Naive thymus-derived CD4-positive, alpha-beta T cell (primary cell): ENCODE data around the gene TPCN1. TPM values are rescaled to one million over a fixed set of nuclear protein-coding genes. Genes with fewer than 3 reads are reported as not detected.

Source experiments
- ATAC-seq: fragments of 150-1000 bp; cut with Tn5 transposase; 2 replicates; pipeline ENCODE4 v1.10.0; 2021; ENCODE audit warnings: mild to moderate bottlenecking, moderate library complexity
- CTCF ChIA-PET: fragments of 350-600 bp; sonication (Branson Sonifier 250); formaldehyde crosslinking; loops from one replicate; lab custom pipeline; 2021; ENCODE audit warnings: antibody characterized with exemption; lab: Charles Lee
- POLR2A ChIA-PET: fragments of 350-600 bp; sonication (Branson Sonifier 250); formaldehyde crosslinking; loops from one replicate; lab custom pipeline; 2021; ENCODE audit warnings: antibody characterized with exemption, inconsistent platforms; lab: Charles Lee
- DNase-seq, 9 donors: peaks; one replicate each; pipeline versions ENCODE4 v3.0.0 to v3.0.0-alpha.2; 2020 to 2022; ENCODE audit warnings: mixed read lengths in 1 of 9
- H3K27ac ChIP-seq: one replicate; pipeline ENCODE4 v1.7.0; 2013; ENCODE audit warnings: mild to moderate bottlenecking, low read depth, low read length, moderate library complexity
- H3K27me3 ChIP-seq, 2 donors: one replicate each; pipeline ENCODE4 v1.7.0; 2013; ENCODE audit warnings: low read length in 2 of 2, mild to moderate bottlenecking in 2 of 2, moderate library complexity in 2 of 2; ENCODE audit not compliant: control insufficient read depth in 2 of 2, insufficient read depth in 2 of 2
- H3K36me3 ChIP-seq, 3 experiments: 1 replicate in 2 of 3; 2 replicates in 1 of 3; pipeline ENCODE4 v1.7.0; 2013; ENCODE audit warnings: low read length in 3 of 3, mild to moderate bottlenecking in 3 of 3, moderate library complexity in 1 of 3; ENCODE audit not compliant: insufficient read depth in 3 of 3, control insufficient read depth in 2 of 3
- H3K4me1 ChIP-seq, 2 donors: one replicate each; pipeline ENCODE4 v1.7.0; 2013; ENCODE audit warnings: low read length in 2 of 2, mild to moderate bottlenecking in 2 of 2, moderate library complexity in 1 of 2; ENCODE audit not compliant: control insufficient read depth in 2 of 2, insufficient read depth in 2 of 2
- H3K4me3 ChIP-seq: 2 replicates; pipeline ENCODE4 v1.7.0; 2013; ENCODE audit warnings: mild to moderate bottlenecking, low read length
- H3K9me3 ChIP-seq, 3 experiments: 1 replicate in 2 of 3; 2 replicates in 1 of 3; pipeline ENCODE4 v1.7.0; 2013; ENCODE audit warnings: low read length in 3 of 3; ENCODE audit not compliant: control insufficient read depth in 2 of 3
- H3K27ac Mint-ChIP-seq, 9 donors: one replicate each; pipeline ENCODE4 v1.8.0; 2020 to 2022; ENCODE audit warnings: mixed read lengths in 9 of 9, mild to moderate bottlenecking in 8 of 9, moderate library complexity in 5 of 9, inconsistent platforms in 2 of 9
- H3K27me3 Mint-ChIP-seq, 5 donors: one replicate each; pipeline ENCODE4 v1.8.0; 2021 to 2022; ENCODE audit warnings: mixed read lengths in 5 of 5, mild to moderate bottlenecking in 1 of 5
- H3K36me3 Mint-ChIP-seq, 5 donors: one replicate each; pipeline ENCODE4 v1.8.0; 2020 to 2022; ENCODE audit warnings: mixed read lengths in 5 of 5, mild to moderate bottlenecking in 3 of 5, inconsistent platforms in 1 of 5
- H3K4me1 Mint-ChIP-seq, 7 donors: one replicate each; pipeline ENCODE4 v1.8.0; 2020 to 2022; ENCODE audit warnings: mixed read lengths in 7 of 7, mild to moderate bottlenecking in 3 of 7, inconsistent platforms in 1 of 7
- H3K4me3 Mint-ChIP-seq, 10 donors: one replicate each; pipeline ENCODE4 v1.8.0; 2020 to 2022; ENCODE audit warnings: mild to moderate bottlenecking in 10 of 10, mixed read lengths in 10 of 10, moderate library complexity in 6 of 10, inconsistent platforms in 2 of 10
- H3K9me3 Mint-ChIP-seq, 11 donors: one replicate each; pipeline ENCODE4 v1.8.0; 2020 to 2022; ENCODE audit warnings: mixed read lengths in 11 of 11, mild to moderate bottlenecking in 4 of 11, inconsistent platforms in 1 of 11, moderate library complexity in 1 of 11
- intact Hi-C, 2 donors: fragments of 100-400 bp; cut with micrococcal nuclease; formaldehyde crosslinking; loops; one replicate each; pipeline ENCODE4 v1.15.1; 2023
- polyA plus RNA-seq, 2 donors: library from polyadenylated mRNA; unstranded; fragments of 300-500 nt; fragmentation: Illumina TruSeq; gene quantifications; one replicate each; pipeline ENCODE4 v1.2.3, GENCODE V29; 2021
- total RNA-seq, 6 experiments: library from RNA in 5 of 6; stranded (reverse) in 5 of 6; gene quantifications; 1 replicate in 5 of 6; 2 replicates in 1 of 6; pipeline ENCODE4 v1.2.3 and lab custom pipeline; 2021 to 2026

Gene TPCN1
- total and polyA plus RNA-seq, 7 experiments from 2014 or later: 15.3 to 124 (median 97.2) TPM

DNA sequence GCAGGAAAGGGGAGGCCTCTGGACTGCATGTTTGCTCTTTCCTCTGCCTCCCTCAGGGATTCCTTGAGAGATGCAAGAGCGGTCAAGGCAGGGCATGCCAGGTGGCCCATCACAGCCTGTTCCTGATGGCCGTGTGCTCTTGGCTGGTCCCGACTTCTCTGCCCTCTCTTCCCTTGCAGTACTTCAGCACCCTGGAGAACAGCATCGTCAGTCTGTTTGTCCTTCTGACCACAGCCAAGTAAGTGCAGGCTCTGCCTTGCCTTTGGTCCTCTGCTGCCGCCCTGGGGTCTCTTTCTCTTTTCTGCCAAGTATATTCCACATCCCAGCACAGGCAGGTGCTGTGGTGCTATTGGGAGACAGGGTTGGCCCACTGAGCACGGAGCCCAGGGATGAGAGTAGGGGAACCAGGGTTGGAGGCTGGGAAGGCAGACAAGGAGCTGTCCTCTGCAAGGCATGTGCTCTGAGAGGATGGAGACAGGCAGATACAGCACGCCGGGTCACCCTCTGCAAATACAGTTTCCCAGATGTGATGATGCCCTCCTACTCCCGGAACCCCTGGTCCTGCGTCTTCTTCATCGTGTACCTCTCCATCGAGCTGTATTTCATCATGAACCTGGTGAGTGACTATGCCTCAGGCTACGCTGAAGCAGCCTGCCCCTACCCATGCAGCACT lies 51.9 kb downstream of the TPCN1 start:
- Histone ChIP-seq H3K27me3 (no peaks in the 10 kb centered on the region), H3K4me3 (no peak overlapping the region), H3K27ac (no peak overlapping the region), H3K4me1 (no peaks in the 10 kb centered on the region), H3K36me3 (peaks cover 0 to 80% (median 19%) of the 10 kb centered on the region in 3 experiments), H3K9me3 (no peaks in the 10 kb centered on the region)
- Mint-ChIP-seq H3K36me3 (peaks cover 8 to 52% (median 12%) of the 10 kb centered on the region in 5 donors), H3K27ac (peak overlapping the region in 2 of 9 donors; percentile 12 to 36), H3K4me3 (no peak overlapping the region), H3K27me3 (no peaks in the 10 kb centered on the region), H3K9me3 (no peaks in the 10 kb centered on the region), H3K4me1 (peaks cover 0 to 8% (median 4%) of the 10 kb centered on the region in 7 donors)
- DNase-seq (no peak), ATAC-seq (no peak)
- intact Hi-C loops: no loop called here
- ChIA-PET POLR2A (interaction anchor here (1.2 kb wide), 1 partner anchor 11 kb away, joined by 4 read pairs; no protein-coding TSS in a partner anchor), CTCF (no interaction called here)

GRCh38 chr12:113274848-113275247 lies 53.6 kb downstream of the TPCN1 start:
- H3K27ac ChIP-seq: no peak overlapping the region
- CTCF ChIA-PET: no interaction called here
- Mint-ChIP-seq H3K27me3 (no peaks in the 10 kb centered on the region), H3K36me3 (peaks cover 10 to 47% (median 14%) of the 10 kb centered on the region in 5 donors), H3K27ac (peak overlapping the region in 2 of 9 donors; percentile 36 to 47), H3K9me3 (no peaks in the 10 kb centered on the region), H3K4me3 (no peak overlapping the region), H3K4me1 (peaks cover under 1 to 8% (median 6%) of the 10 kb centered on the region in 7 donors)
- H3K27me3 ChIP-seq: no peaks in the 10 kb centered on the region
- H3K36me3 ChIP-seq: peaks cover 0 to 75% (median 11%) of the 10 kb centered on the region in 3 experiments
- intact Hi-C loops: loop anchor here in 1 of 2 donors (5.0 kb wide), 1 partner anchor 43 kb away; no protein-coding TSS in a partner anchor
- DNase-seq (no peak), ATAC-seq (no peak)
- H3K4me3 ChIP-seq: no peak overlapping the region
- H3K4me1 ChIP-seq: no peaks in the 10 kb centered on the region
- no peaks in the 10 kb centered on the region for H3K9me3 ChIP-seq
- POLR2A ChIA-PET: no interaction called here

DNA sequence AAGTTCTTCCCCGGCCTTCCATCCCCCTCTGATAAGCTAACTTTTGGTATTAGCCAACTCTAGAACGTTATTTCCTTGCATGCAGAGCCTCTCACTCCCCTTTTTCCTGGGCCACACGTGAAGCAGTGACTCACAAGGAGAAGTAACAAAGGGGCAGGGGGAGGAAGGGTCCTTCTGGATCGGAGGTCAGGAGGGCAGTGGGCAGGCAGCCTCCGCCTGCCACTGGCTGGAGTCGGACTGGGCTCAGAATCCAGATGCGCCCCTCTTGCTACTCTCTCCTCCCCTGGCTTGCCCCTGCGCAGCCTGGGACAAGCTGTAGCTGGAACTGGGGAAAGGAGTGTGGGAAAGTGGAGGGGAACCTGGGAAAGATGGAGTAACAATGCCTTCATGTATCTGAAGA lies 55.0 kb downstream of the TPCN1 start:
- CTCF ChIA-PET: no interaction called here
- intact Hi-C loops: loop anchor here in 1 of 2 donors (5.0 kb wide), 1 partner anchor 44 kb away; no protein-coding TSS in a partner anchor
- POLR2A ChIA-PET: interaction anchor here (0.7 kb wide), 1 partner anchor 9 kb away, joined by 3 read pairs; no protein-coding TSS in a partner anchor
- Histone ChIP-seq H3K9me3 (no peaks in the 10 kb centered on the region), H3K4me1 (no peaks in the 10 kb centered on the region), H3K27me3 (no peaks in the 10 kb centered on the region), H3K27ac (no peak overlapping the region), H3K4me3 (no peak overlapping the region), H3K36me3 (peaks cover 0 to 78% (median 11%) of the 10 kb centered on the region in 3 experiments)
- no peaks in the 10 kb centered on the region for H3K27me3 Mint-ChIP-seq
- H3K4me1 Mint-ChIP-seq: peaks cover 0 to 11% (median 5%) of the 10 kb centered on the region in 7 donors
- no peak overlapping the region for H3K27ac Mint-ChIP-seq
- DNase-seq: no peak
- H3K9me3 Mint-ChIP-seq: no peaks in the 10 kb centered on the region
- H3K36me3 Mint-ChIP-seq: peaks cover 10 to 52% (median 13%) of the 10 kb centered on the region in 5 donors
- ATAC-seq: no peak
- no peak overlapping the region for H3K4me3 Mint-ChIP-seq

GRCh38 chr12:113276946-113277500 lies 55.8 kb downstream of the TPCN1 start:
- Mint-ChIP-seq H3K4me3 (no peak overlapping the region), H3K27me3 (no peaks in the 10 kb centered on the region), H3K9me3 (no peaks in the 10 kb centered on the region), H3K27ac (peak overlapping the region in 1 of 9 donors; percentile 75), H3K36me3 (peaks cover 7 to 51% (median 13%) of the 10 kb centered on the region in 5 donors), H3K4me1 (peaks cover 0 to 7% (median 5%) of the 10 kb centered on the region in 7 donors)
- ChIA-PET CTCF (no interaction called here), POLR2A (interaction anchor here (0.7 kb wide), 1 partner anchor 10 kb away, joined by 3 read pairs; no protein-coding TSS in a partner anchor)
- intact Hi-C loops: loop anchor here in 1 of 2 donors (5.0 kb wide), 1 partner anchor 45 kb away; no protein-coding TSS in a partner anchor
- ATAC-seq (no peak), DNase-seq (no peak)
- H3K27me3 ChIP-seq: no peaks in the 10 kb centered on the region
- H3K4me1 ChIP-seq: no peaks in the 10 kb centered on the region
- peaks cover 0 to 70% (median 11%) of the 10 kb centered on the region in 3 experiments for H3K36me3 ChIP-seq
- no peak overlapping the region for H3K27ac ChIP-seq
- H3K9me3 ChIP-seq: no peaks in the 10 kb centered on the region
- H3K4me3 ChIP-seq: no peak overlapping the region

- peaks cover 0 to 7% (median 2%) of the 10 kb centered on the region in 7 donors for H3K4me1 Mint-ChIP-seq
- intact Hi-C loops: loop anchor here in 1 of 2 donors (5.0 kb wide), 1 partner anchor 45 kb away; no protein-coding TSS in a partner anchor
- H3K4me1 ChIP-seq: no peaks in the 10 kb centered on the region
- H3K9me3 Mint-ChIP-seq: no peaks in the 10 kb centered on the region
- no peak overlapping the region for H3K4me3 ChIP-seq
- ATAC-seq (no peak), DNase-seq (no peak)
- peaks cover 6 to 48% (median 11%) of the 10 kb centered on the region in 5 donors for H3K36me3 Mint-ChIP-seq
- no peaks in the 10 kb centered on the region for H3K27me3 Mint-ChIP-seq
- H3K27ac ChIP-seq: no peak overlapping the region
- no peaks in the 10 kb centered on the region for H3K9me3 ChIP-seq
- ChIA-PET CTCF (no interaction called here), POLR2A (no interaction called here)
- peaks cover 0 to 67% (median 11%) of the 10 kb centered on the region in 3 experiments for H3K36me3 ChIP-seq
- no peaks in the 10 kb centered on the region for H3K27me3 ChIP-seq
- peak overlapping the region in 1 of 9 donors; percentile 59 for H3K27ac Mint-ChIP-seq
- H3K4me3 Mint-ChIP-seq: no peak overlapping the region
Observed at GRCh38 chr12:113277511-113277910, 56.2 kb downstream of the TPCN1 start.

DNA sequence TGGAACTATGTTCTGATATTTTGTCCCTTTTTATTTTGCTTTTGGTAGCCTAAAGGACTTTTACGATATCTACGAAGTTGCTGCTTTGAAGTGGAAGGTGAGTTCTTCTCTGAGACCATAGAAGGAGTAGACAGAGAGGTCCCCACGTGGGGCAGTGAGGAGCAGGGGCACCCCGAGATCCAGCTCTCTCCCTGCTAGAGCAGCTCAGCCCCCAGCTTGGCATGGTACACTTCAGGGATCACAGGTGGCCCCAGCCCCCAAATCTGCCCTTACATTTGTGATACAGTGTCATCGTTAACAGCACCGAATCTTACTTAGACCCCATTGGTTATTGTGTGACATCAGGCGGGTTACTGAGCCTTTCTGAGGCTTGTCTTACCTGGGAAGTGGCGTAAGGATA lies 56.9 kb downstream of the TPCN1 start:
- ATAC-seq: no peak

More for the DNA sequence above, 56.9 kb downstream of the TPCN1 start:
- no peaks in the 10 kb centered on the region for H3K27me3 Mint-ChIP-seq
- H3K36me3 ChIP-seq: peaks cover 0 to 63% (median 11%) of the 10 kb centered on the region in 3 experiments
- no peak overlapping the region for H3K4me3 Mint-ChIP-seq
- H3K9me3 Mint-ChIP-seq: no peaks in the 10 kb centered on the region
- POLR2A ChIA-PET: no interaction called here
- peaks cover 5 to 45% (median 8%) of the 10 kb centered on the region in 5 donors for H3K36me3 Mint-ChIP-seq
- H3K4me1 ChIP-seq: no peaks in the 10 kb centered on the region
- no peak for DNase-seq
- CTCF ChIA-PET: no interaction called here
- H3K27ac Mint-ChIP-seq: peak overlapping the region in 7 of 9 donors; percentile 26 to 79 (median 53)
- peaks cover 0 to 7% (median 0%) of the 10 kb centered on the region in 7 donors for H3K4me1 Mint-ChIP-seq
- H3K9me3 ChIP-seq: no peaks in the 10 kb centered on the region
- no peaks in the 10 kb centered on the region for H3K27me3 ChIP-seq
- no peak overlapping the region for H3K4me3 ChIP-seq
- intact Hi-C loops: loop anchor here in 1 of 2 donors (5.0 kb wide), 1 partner anchor 46 kb away; no protein-coding TSS in a partner anchor
- no peak overlapping the region for H3K27ac ChIP-seq
